Ascending aorta (tissue), 2 donors: ENCODE measurements around the gene TMEM272. TPM values are rescaled to one million over a fixed set of nuclear protein-coding genes. Genes with fewer than 3 reads are reported as not detected.

Source experiments
- DNase-seq, 2 donors: peaks; one replicate each; pipeline ENCODE4 v3.0.0-alpha.2; 2019; ENCODE audit warnings: low spot score in 2 of 2
- H3K27ac ChIP-seq, 2 donors: fragments of 200-600 bp; sonication (generic); one replicate each; pipeline ENCODE4 v1.5.1; 2016 to 2017; ENCODE audit warnings: mild to moderate bottlenecking in 1 of 2
- H3K27me3 ChIP-seq: fragments of 200-600 bp; sonication (generic); one replicate; pipeline ENCODE4 v1.5.1; 2017
- H3K36me3 ChIP-seq, 2 donors: fragments of 200-600 bp; sonication (generic); one replicate each; pipeline ENCODE4 v1.5.1; 2016
- H3K4me1 ChIP-seq, 2 donors: fragments of 200-600 bp; sonication (generic); one replicate each; pipeline ENCODE4 v1.5.1; 2016 to 2017; ENCODE audit warnings: mild to moderate bottlenecking in 1 of 2
- H3K4me3 ChIP-seq, 2 donors: fragments of 200-600 bp; sonication (generic); one replicate each; pipeline ENCODE4 v1.5.1; 2016 to 2017; ENCODE audit warnings: mild to moderate bottlenecking in 1 of 2
- H3K9me3 ChIP-seq, 2 donors: fragments of 200-600 bp; sonication (generic); one replicate each; pipeline ENCODE4 v1.5.1; 2016
- CTCF ChIP-seq, 3 experiments: fragments of 200-600 bp in 2 of 3; fragments of 450-650 bp in 1 of 3; sonication (generic) in 2 of 3; IDR thresholded peaks; one replicate each; pipeline ENCODE4 v1.5.1; 2016 to 2019; ENCODE audit warnings: antibody characterized with exemption in 3 of 3, mild to moderate bottlenecking in 1 of 3, moderate library complexity in 1 of 3
- intact Hi-C: fragments of 100-400 bp; cut with DNase I; formaldehyde crosslinking; loops from one replicate; pipeline ENCODE4 v1.15.1; 2023
- total RNA-seq: library from RNA; depleted of rRNA; stranded (reverse); fragments of >200 nt; gene quantifications from one replicate; pipeline ENCODE4 v1.1.0, GENCODE V29; 2016

Gene TMEM272
- total RNA-seq, 1 donor from 2014 or later, result not detected

- intact Hi-C loops, result no loop called here
- no peak for DNase-seq
- Histone ChIP-seq H3K27ac (no peak overlapping the region), H3K4me3 (no peak overlapping the region), H3K27me3 (no peaks in the 10 kb centered on the region), H3K9me3 (no peaks in the 10 kb centered on the region), H3K4me1 (no peaks in the 10 kb centered on the region), H3K36me3 (no peaks in the 10 kb centered on the region)
- no peak for TF ChIP-seq CTCF (IDR thresholded peaks at IDR 0.05)
Measured at GRCh38 chr13:51833980-51834379, 11.0 kb downstream of the TMEM272 start.

GRCh38 chr13:51832471-51833152 lies 12.4 kb downstream of the TMEM272 start:
- DNase-seq, result no peak
- TF ChIP-seq CTCF (IDR thresholded peaks at IDR 0.05), result peak; percentile 18 to 53 (median 33)
- intact Hi-C loops, result no loop called here

GRCh38 chr13:51831519-51831918 lies 13.5 kb downstream of the TMEM272 start:
- no peak overlapping the region for H3K27ac ChIP-seq
- H3K27me3 ChIP-seq, result no peaks in the 10 kb centered on the region
- intact Hi-C loops, result no loop called here
- TF ChIP-seq CTCF (IDR thresholded peaks at IDR 0.05), result no peak
- no peaks in the 10 kb centered on the region for H3K4me1 ChIP-seq
- H3K4me3 ChIP-seq, result no peak overlapping the region
- no peaks in the 10 kb centered on the region for H3K9me3 ChIP-seq
- H3K36me3 ChIP-seq, result no peaks in the 10 kb centered on the region
- no peak for DNase-seq

More at GRCh38 chr13:51832471-51833152, 12.4 kb downstream of the TMEM272 start:
- H3K36me3 ChIP-seq, result no peaks in the 10 kb centered on the region
- H3K27ac ChIP-seq, result no peak overlapping the region
- H3K4me1 ChIP-seq, result no peaks in the 10 kb centered on the region
- H3K4me3 ChIP-seq, result no peak overlapping the region
- H3K9me3 ChIP-seq, result no peaks in the 10 kb centered on the region
- no peaks in the 10 kb centered on the region for H3K27me3 ChIP-seq

GRCh38 chr13:51829568-51829899 lies 15.4 kb downstream of the TMEM272 start:
- TF ChIP-seq CTCF (IDR thresholded peaks at IDR 0.05), result no peak
- no peaks in the 10 kb centered on the region for H3K27me3 ChIP-seq
- intact Hi-C loops, result no loop called here
- no peaks in the 10 kb centered on the region for H3K36me3 ChIP-seq
- no peak overlapping the region for H3K4me3 ChIP-seq
- H3K27ac ChIP-seq, result no peak overlapping the region
- H3K9me3 ChIP-seq, result no peaks in the 10 kb centered on the region
- no peaks in the 10 kb centered on the region for H3K4me1 ChIP-seq
- DNase-seq, result no peak

GRCh38 chr13:51828730-51829567 lies 16.0 kb downstream of the TMEM272 start:
- TF ChIP-seq CTCF (IDR thresholded peaks at IDR 0.05), result no peak
- Histone ChIP-seq H3K27me3 (no peaks in the 10 kb centered on the region), H3K27ac (no peak overlapping the region), H3K36me3 (no peaks in the 10 kb centered on the region), H3K4me1 (no peaks in the 10 kb centered on the region), H3K4me3 (no peak overlapping the region), H3K9me3 (no peaks in the 10 kb centered on the region)
- no peak for DNase-seq
- intact Hi-C loops, result no loop called here
